HepG2 (cell line): ENCODE results near the gene PITRM1. TPM values are rescaled to one million over a fixed set of nuclear protein-coding genes. Genes with fewer than 3 reads are reported as not detected.

Experiments
- ATF2 ChIP-seq: sonication (generic); formaldehyde crosslinking; IDR thresholded peaks from 2 replicates; pipeline ENCODE4 v1.4.0; 2020; ENCODE audit warnings: missing genetic modification reagents
- ATM ChIP-seq: fragments of 450-650 bp; IDR thresholded peaks from 2 replicates; pipeline ENCODE4 v1.7.1; 2017; ENCODE audit warnings: mild to moderate bottlenecking, borderline replicate concordance
- FOXJ3 ChIP-seq: sonication (generic); formaldehyde crosslinking; IDR thresholded peaks from 2 replicates; pipeline ENCODE4 v1.4.0; 2020; ENCODE audit warnings: missing genetic modification reagents, mild to moderate bottlenecking, borderline replicate concordance
- FOXM1 ChIP-seq: sonication (generic); formaldehyde crosslinking; IDR thresholded peaks from 2 replicates; pipeline ENCODE4 v1.5.0; 2020; ENCODE audit warnings: missing genetic modification reagents
- GLMP ChIP-seq: sonication (generic); formaldehyde crosslinking; IDR thresholded peaks from 2 replicates; pipeline ENCODE4 v1.9.0; 2021; ENCODE audit warnings: missing genetic modification reagents, mild to moderate bottlenecking, borderline replicate concordance
- GMEB1 ChIP-seq: sonication (generic); formaldehyde crosslinking; IDR thresholded peaks from 2 replicates; pipeline ENCODE4 v1.5.1; 2020; ENCODE audit warnings: missing genetic modification reagents, mild to moderate bottlenecking, borderline replicate concordance
- JUN ChIP-seq: sonication (generic); formaldehyde crosslinking; IDR thresholded peaks from 2 replicates; pipeline ENCODE4 v1.4.0; 2020; ENCODE audit warnings: mild to moderate bottlenecking, missing genetic modification reagents
- KDM3A ChIP-seq: IDR thresholded peaks from 2 replicates; pipeline ENCODE4 v1.6.1; 2018; ENCODE audit warnings: low read depth, missing compliant biosample characterization
- KDM4B ChIP-seq: sonication (generic); formaldehyde crosslinking; IDR thresholded peaks from 2 replicates; pipeline ENCODE4 v1.4.0; 2020; ENCODE audit warnings: missing genetic modification reagents
- KMT2A ChIP-seq: sonication (generic); formaldehyde crosslinking; IDR thresholded peaks from 2 replicates; pipeline ENCODE4 v1.4.0; 2020; ENCODE audit warnings: missing genetic modification reagents
- NFATC3 ChIP-seq: sonication (generic); formaldehyde crosslinking; IDR thresholded peaks from 2 replicates; pipeline ENCODE4 v1.5.1; 2020; ENCODE audit warnings: mild to moderate bottlenecking, missing genetic modification reagents
- NR0B2 ChIP-seq: sonication (generic); formaldehyde crosslinking; IDR thresholded peaks from 2 replicates; pipeline ENCODE4 v1.4.0; 2020; ENCODE audit warnings: mild to moderate bottlenecking, missing genetic modification reagents
- PHF21A ChIP-seq: sonication (generic); formaldehyde crosslinking; IDR thresholded peaks from 2 replicates; pipeline ENCODE4 v1.5.0; 2020; ENCODE audit warnings: mild to moderate bottlenecking, missing genetic modification reagents
- PHF8 ChIP-seq: sonication (generic); formaldehyde crosslinking; IDR thresholded peaks from 2 replicates; pipeline ENCODE4 v1.5.0; 2020; ENCODE audit warnings: missing genetic modification reagents
- PRDM15 ChIP-seq: sonication (generic); formaldehyde crosslinking; IDR thresholded peaks from 2 replicates; pipeline ENCODE4 v1.4.0; 2020; ENCODE audit warnings: missing genetic modification reagents
- RARA ChIP-seq: IDR thresholded peaks from 2 replicates; pipeline ENCODE4 v1.6.1; 2016; ENCODE audit warnings: missing genetic modification reagents, missing compliant biosample characterization
- ZBTB21 ChIP-seq: sonication (generic); formaldehyde crosslinking; IDR thresholded peaks from 2 replicates; pipeline ENCODE4 v1.4.0; 2020; ENCODE audit warnings: missing genetic modification reagents
- ZBTB3 ChIP-seq: sonication (generic); formaldehyde crosslinking; IDR thresholded peaks from 2 replicates; pipeline ENCODE4 v1.4.0; 2020; ENCODE audit warnings: low read depth, mild to moderate bottlenecking, moderate library complexity, missing genetic modification reagents, borderline replicate concordance
- ZEB1 ChIP-seq: IDR thresholded peaks from 2 replicates; pipeline ENCODE4 v1.6.1; 2012; ENCODE audit warnings: mild to moderate bottlenecking, low read depth, inconsistent platforms; ENCODE audit not compliant: insufficient replicate concordance
- ZNF343 ChIP-seq: sonication (generic); formaldehyde crosslinking; IDR thresholded peaks from 2 replicates; pipeline ENCODE4 v1.4.0; 2020; ENCODE audit warnings: mild to moderate bottlenecking, missing genetic modification reagents
- ZNF549 ChIP-seq: sonication (generic); formaldehyde crosslinking; IDR thresholded peaks from 2 replicates; pipeline ENCODE4 v1.5.0; 2020; ENCODE audit warnings: missing genetic modification reagents
- ZNF614 ChIP-seq: IDR thresholded peaks from 2 replicates; pipeline ENCODE4 v1.6.1; 2018; ENCODE audit warnings: missing biosample characterization, missing genetic modification reagents, inconsistent platforms, borderline replicate concordance
- ZNF674 ChIP-seq: sonication (generic); formaldehyde crosslinking; IDR thresholded peaks from 2 replicates; pipeline ENCODE4 v1.5.0; 2020; ENCODE audit warnings: low read depth, mild to moderate bottlenecking, missing genetic modification reagents
- polyA plus RNA-seq, 8 experiments: library from polyadenylated mRNA; depleted of rRNA in 3 of 8; stranded (reverse) in 7 of 8; unstranded in 1 of 8; fragments of >200 nt; fragmentation: Illumina TruSeq in 4 of 8; extraction: Trizol in 4 of 8; gene quantifications; 2 replicates each; pipeline versions ENCODE4 v1.2.1 to v1.2.3, GENCODE V29; 2011 to 2016; ENCODE audit warnings: low read depth in 4 of 8, missing spikeins in 1 of 8, mixed read lengths in 1 of 8; ENCODE audit not compliant: insufficient read depth in 1 of 8
- total RNA-seq, 5 experiments: library from RNA; depleted of rRNA; stranded (reverse); fragments of >200 nt; fragmentation: Illumina TruSeq; extraction: Trizol; gene quantifications; 2 replicates each; pipeline ENCODE4 v1.2.3, GENCODE V29; 2016; ENCODE audit warnings: low read depth in 1 of 5

PITRM1 gene
- total and polyA plus RNA-seq, 2 of the 13 experiments (the other 11 are each of a cell fraction or from before 2014, with no cell fraction given), result 16.4 to 29.0 TPM

- TF ChIP-seq GMEB1 (CRISPR knock-in tag), result no peak
- no peak for TF ChIP-seq ZNF549 (CRISPR knock-in tag)
- no peak for TF ChIP-seq FOXJ3 (CRISPR knock-in tag)
- no peak for TF ChIP-seq ZNF674 (CRISPR knock-in tag)
- no peak for TF ChIP-seq ZNF614 (CRISPR knock-in tag)
- no peak for TF ChIP-seq NR0B2 (CRISPR knock-in tag)
- no peak for TF ChIP-seq NFATC3 (CRISPR knock-in tag)
- TF ChIP-seq ZNF343 (CRISPR knock-in tag), result no peak
- no peak for TF ChIP-seq GLMP
- TF ChIP-seq ZBTB21 (CRISPR knock-in tag), result 0 out of 2 replicates have a peak, but pooled peaks have one; percentile 15
- TF ChIP-seq PHF8 (CRISPR knock-in tag), result no peak
- no peak for TF ChIP-seq ZEB1
- TF ChIP-seq PHF21A (CRISPR knock-in tag), result no peak
- no peak for TF ChIP-seq KMT2A (CRISPR knock-in tag)
- 0 out of 2 replicates have a peak, but pooled peaks have one; percentile 60 for TF ChIP-seq JUN (CRISPR knock-in tag)
- no peak for TF ChIP-seq ZBTB3 (CRISPR knock-in tag)
- TF ChIP-seq FOXM1 (CRISPR knock-in tag), result no peak
- TF ChIP-seq KDM4B (CRISPR knock-in tag), result no peak
- TF ChIP-seq RARA (CRISPR knock-in tag), result peak; percentile 55
- no peak for TF ChIP-seq ATF2
- no peak for TF ChIP-seq KDM3A (CRISPR knock-in tag)
- TF ChIP-seq ATM, result no peak
- TF ChIP-seq PRDM15 (CRISPR knock-in tag), result no peak
Measured at GRCh38 chr10:3095373-3096139, 77.0 kb downstream of the PITRM1 start (continued).
